WTC11 (cell line): ENCODE data around the gene RSPO3. TPM values are rescaled to one million over a fixed set of nuclear protein-coding genes. Genes with fewer than 3 reads are reported as not detected.

ENCODE experiments used
- ATAC-seq: fragments of 200-7000 bp; cut with Tn5 transposase; 2 replicates; pipeline ENCODE4 v1.10.0; 2021; ENCODE audit warnings: mild to moderate bottlenecking, moderate library complexity
- CTCF ChIA-PET: fragments of 300-600 bp; sonication (Branson Sonifier 250); formaldehyde crosslinking; loops from one replicate; lab custom pipeline; 2021; ENCODE audit warnings: antibody characterized with exemption; lab: Charles Lee
- POLR2A ChIA-PET: fragments of 350-600 bp; sonication (Branson Sonifier 250); formaldehyde crosslinking; loops from one replicate; lab custom pipeline; 2021; ENCODE audit warnings: antibody characterized with exemption; lab: Charles Lee
- DNase-seq: peaks from one replicate; pipeline ENCODE4 v3.0.0; 2021; ENCODE audit warnings: low spot score
- H3K27ac Mint-ChIP-seq: 2 replicates; pipeline ENCODE4 v1.8.0; 2021; ENCODE audit warnings: mixed read lengths
- H3K27me3 Mint-ChIP-seq: 2 replicates; pipeline ENCODE4 v1.8.0; 2021; ENCODE audit warnings: low read depth, mild to moderate bottlenecking, moderate library complexity, mixed read lengths
- H3K36me3 Mint-ChIP-seq: 2 replicates; pipeline ENCODE4 v1.8.0; 2021; ENCODE audit warnings: mixed read lengths
- H3K4me1 Mint-ChIP-seq: 2 replicates; pipeline ENCODE4 v1.8.0; 2022; ENCODE audit warnings: mixed read lengths
- H3K4me3 Mint-ChIP-seq: 2 replicates; pipeline ENCODE4 v1.8.0; 2021; ENCODE audit warnings: mild to moderate bottlenecking, moderate library complexity, mixed read lengths
- H3K9me3 Mint-ChIP-seq: 2 replicates; pipeline ENCODE4 v1.8.0; 2021; ENCODE audit warnings: mixed read lengths
- CBFB ChIP-seq: sonication (generic); formaldehyde crosslinking; IDR thresholded peaks from 2 replicates; pipeline ENCODE4 v1.8.1; 2022; ENCODE audit warnings: mild to moderate bottlenecking, low read depth, missing genetic modification reagents
- CREB1 ChIP-seq: sonication (generic); formaldehyde crosslinking; IDR thresholded peaks from 2 replicates; pipeline ENCODE4 v1.8.0; 2023; ENCODE audit warnings: mild to moderate bottlenecking, missing genetic modification reagents
- E2F5 ChIP-seq: sonication (generic); formaldehyde crosslinking; IDR thresholded peaks from 2 replicates; pipeline ENCODE4 v1.8.1; 2022; ENCODE audit warnings: mild to moderate bottlenecking, moderate library complexity, missing genetic modification reagents
- ERG ChIP-seq: fragments of 250-450 bp; sonication (Bioruptor Pico); IDR thresholded peaks from 2 replicates; pipeline ENCODE4 v1.8.0; 2021; ENCODE audit warnings: mild to moderate bottlenecking
- GRHL2 ChIP-seq: fragments of 250-450 bp; sonication (Bioruptor Pico); IDR thresholded peaks from 2 replicates; pipeline ENCODE4 v1.8.0; 2022; ENCODE audit warnings: mild to moderate bottlenecking, moderate library complexity; ENCODE audit not compliant: insufficient replicate concordance, severe bottlenecking
- HMGXB4 ChIP-seq: sonication (generic); formaldehyde crosslinking; IDR thresholded peaks from 2 replicates; pipeline ENCODE4 v1.8.1; 2023; ENCODE audit warnings: mild to moderate bottlenecking, moderate library complexity, missing genetic modification reagents
- MLX ChIP-seq: sonication (generic); formaldehyde crosslinking; IDR thresholded peaks from 2 replicates; pipeline ENCODE4 v1.8.1; 2023; ENCODE audit warnings: mild to moderate bottlenecking, missing genetic modification reagents, moderate library complexity
- NR1H2 ChIP-seq: sonication (generic); formaldehyde crosslinking; IDR thresholded peaks from 2 replicates; pipeline ENCODE4 v1.9.0; 2021; ENCODE audit warnings: mild to moderate bottlenecking, moderate library complexity, missing genetic modification reagents
- OVOL2 ChIP-seq: fragments of 250-450 bp; sonication (Bioruptor Pico); IDR thresholded peaks from 2 replicates; pipeline ENCODE4 v1.9.0; 2021; ENCODE audit warnings: mild to moderate bottlenecking, borderline replicate concordance
- PRDM15 ChIP-seq: sonication (generic); formaldehyde crosslinking; IDR thresholded peaks from 2 replicates; pipeline ENCODE4 v1.8.0; 2022; ENCODE audit warnings: missing genetic modification reagents
- PREB ChIP-seq: sonication (generic); formaldehyde crosslinking; IDR thresholded peaks from 2 replicates; pipeline ENCODE4 v1.8.1; 2022; ENCODE audit warnings: mild to moderate bottlenecking, missing genetic modification reagents, moderate library complexity, borderline replicate concordance
- RORB ChIP-seq: fragments of 250-450 bp; sonication (Bioruptor Pico); IDR thresholded peaks from 2 replicates; pipeline ENCODE4 v1.9.0; 2021; ENCODE audit warnings: mild to moderate bottlenecking
- SMAD3 ChIP-seq: sonication (generic); formaldehyde crosslinking; IDR thresholded peaks from 2 replicates; pipeline ENCODE4 v1.8.0; 2022; ENCODE audit warnings: missing genetic modification reagents, mild to moderate bottlenecking, borderline replicate concordance
- SMAD4 ChIP-seq: sonication (generic); formaldehyde crosslinking; IDR thresholded peaks from 2 replicates; pipeline ENCODE4 v1.8.0; 2022; ENCODE audit warnings: mild to moderate bottlenecking, missing genetic modification reagents
- TCF7 ChIP-seq: sonication (generic); formaldehyde crosslinking; IDR thresholded peaks from 2 replicates; pipeline ENCODE4 v1.8.0; 2022; ENCODE audit warnings: mild to moderate bottlenecking, low read depth, missing genetic modification reagents, moderate library complexity
- USF2 ChIP-seq: sonication (generic); formaldehyde crosslinking; IDR thresholded peaks from 2 replicates; pipeline ENCODE4 v1.8.1; 2023; ENCODE audit warnings: mild to moderate bottlenecking, missing genetic modification reagents, moderate library complexity
- ZMAT4 ChIP-seq: fragments of 250-450 bp; sonication (Bioruptor Pico); IDR thresholded peaks from 2 replicates; pipeline ENCODE4 v1.9.0; 2021; ENCODE audit warnings: mild to moderate bottlenecking
- ZNF219 ChIP-seq: sonication (generic); formaldehyde crosslinking; IDR thresholded peaks from 2 replicates; pipeline ENCODE4 v1.8.0; 2023; ENCODE audit warnings: missing genetic modification reagents, mild to moderate bottlenecking, borderline replicate concordance
- ZNF232 ChIP-seq: sonication (generic); formaldehyde crosslinking; IDR thresholded peaks from 2 replicates; pipeline ENCODE4 v1.8.0; 2022; ENCODE audit warnings: mild to moderate bottlenecking, missing genetic modification reagents
- ZNF396 ChIP-seq: fragments of 250-450 bp; sonication (Bioruptor Pico); IDR thresholded peaks from 2 replicates; pipeline ENCODE4 v1.8.0; 2021; ENCODE audit warnings: mild to moderate bottlenecking, moderate library complexity, borderline replicate concordance
- total RNA-seq: library from RNA; stranded (reverse); gene quantifications from 3 replicates; pipeline ENCODE4 v1.2.3, GENCODE V29; 2021
- TF ChIP-seq, protein P1 (sequence below): sonication (generic); formaldehyde crosslinking; IDR thresholded peaks from 2 replicates; pipeline ENCODE4 v1.8.0; 2023; ENCODE audit warnings: missing genetic modification reagents
- TF ChIP-seq, protein P2 (sequence below): sonication (generic); formaldehyde crosslinking; IDR thresholded peaks from 2 replicates; pipeline ENCODE4 v1.8.0; 2022; ENCODE audit warnings: mild to moderate bottlenecking, missing genetic modification reagents

Gene RSPO3
- total RNA-seq, 1 experiment from 2014 or later: not detected

- no peak for ATAC-seq
- TF ChIP-seq ZMAT4 (CRISPR knock-in tag): no peak
- TF ChIP-seq ZNF219 (CRISPR knock-in tag): no peak
- TF ChIP-seq SMAD4 (CRISPR knock-in tag): no peak
- TF ChIP-seq USF2 (CRISPR knock-in tag): no peak
- TF ChIP-seq E2F5: no peak
- TF ChIP-seq CREB1 (CRISPR knock-in tag): no peak
- TF ChIP-seq CBFB: no peak
- no peak for TF ChIP-seq RORB (CRISPR knock-in tag)
- TF ChIP-seq OVOL2 (CRISPR knock-in tag): no peak
- no peak for TF ChIP-seq HMGXB4 (CRISPR knock-in tag)
- TF ChIP-seq TCF7 (CRISPR knock-in tag): no peak
- TF ChIP-seq, protein P1, sequence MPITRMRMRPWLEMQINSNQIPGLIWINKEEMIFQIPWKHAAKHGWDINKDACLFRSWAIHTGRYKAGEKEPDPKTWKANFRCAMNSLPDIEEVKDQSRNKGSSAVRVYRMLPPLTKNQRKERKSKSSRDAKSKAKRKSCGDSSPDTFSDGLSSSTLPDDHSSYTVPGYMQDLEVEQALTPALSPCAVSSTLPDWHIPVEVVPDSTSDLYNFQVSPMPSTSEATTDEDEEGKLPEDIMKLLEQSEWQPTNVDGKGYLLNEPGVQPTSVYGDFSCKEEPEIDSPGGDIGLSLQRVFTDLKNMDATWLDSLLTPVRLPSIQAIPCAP: no peak
- TF ChIP-seq SMAD3 (CRISPR knock-in tag): no peak
- TF ChIP-seq PREB (CRISPR knock-in tag): no peak
- TF ChIP-seq PRDM15 (CRISPR knock-in tag): no peak
- TF ChIP-seq NR1H2: no peak
- no peak for DNase-seq
- ChIA-PET CTCF (interaction anchor here (3.6 kb wide), 1 partner anchor 10 kb away, joined by 22 read pairs; no protein-coding TSS in a partner anchor), POLR2A (no interaction called here)
- H3K27ac Mint-ChIP-seq: no peak overlapping the region
- H3K9me3 Mint-ChIP-seq: peaks cover 9% of the 10 kb centered on the region
- no peaks in the 10 kb centered on the region for H3K36me3 Mint-ChIP-seq
- no peaks in the 10 kb centered on the region for H3K27me3 Mint-ChIP-seq
- peaks cover 14% of the 10 kb centered on the region for H3K4me1 Mint-ChIP-seq
- no peak overlapping the region for H3K4me3 Mint-ChIP-seq
Observed at GRCh38 chr6:127177923-127178231, 59.4 kb downstream of the RSPO3 start.

GRCh38 chr6:127178746-127179145, 60.3 kb downstream of the RSPO3 start:
- POLR2A ChIA-PET: no interaction called here
- no peak for ATAC-seq
- Mint-ChIP-seq H3K36me3 (no peaks in the 10 kb centered on the region), H3K27me3 (no peaks in the 10 kb centered on the region), H3K27ac (no peak overlapping the region), H3K4me1 (peaks cover 16% of the 10 kb centered on the region), H3K4me3 (no peak overlapping the region), H3K9me3 (peaks cover 11% of the 10 kb centered on the region)
- no peak for TF ChIP-seq ZNF396 (CRISPR knock-in tag)
- no peak for TF ChIP-seq ERG (CRISPR knock-in tag)
- TF ChIP-seq, protein P2, sequence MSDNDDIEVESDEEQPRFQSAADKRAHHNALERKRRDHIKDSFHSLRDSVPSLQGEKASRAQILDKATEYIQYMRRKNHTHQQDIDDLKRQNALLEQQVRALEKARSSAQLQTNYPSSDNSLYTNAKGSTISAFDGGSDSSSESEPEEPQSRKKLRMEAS: no peak
- no peak for TF ChIP-seq PREB (CRISPR knock-in tag)
- TF ChIP-seq GRHL2 (CRISPR knock-in tag): no peak
- TF ChIP-seq ZNF232 (CRISPR knock-in tag): no peak
- TF ChIP-seq MLX (CRISPR knock-in tag): no peak
- no peak for DNase-seq
- CTCF ChIA-PET: interaction anchor here (3.6 kb wide), 1 partner anchor 9 kb away, joined by 22 read pairs; no protein-coding TSS in a partner anchor
